WTC11 (cell line): ENCODE results near the gene OTOGL. TPM values are rescaled to one million over a fixed set of nuclear protein-coding genes. Genes with fewer than 3 reads are reported as not detected.

Source experiments
- ATAC-seq: fragments of 200-7000 bp; cut with Tn5 transposase; 2 replicates; pipeline ENCODE4 v1.10.0; 2021; ENCODE audit warnings: mild to moderate bottlenecking, moderate library complexity
- CTCF ChIA-PET: fragments of 300-600 bp; sonication (Branson Sonifier 250); formaldehyde crosslinking; loops from one replicate; lab custom pipeline; 2021; ENCODE audit warnings: antibody characterized with exemption; lab: Charles Lee
- POLR2A ChIA-PET: fragments of 350-600 bp; sonication (Branson Sonifier 250); formaldehyde crosslinking; loops from one replicate; lab custom pipeline; 2021; ENCODE audit warnings: antibody characterized with exemption; lab: Charles Lee
- DNase-seq: peaks from one replicate; pipeline ENCODE4 v3.0.0; 2021; ENCODE audit warnings: low spot score
- H3K27ac Mint-ChIP-seq: 2 replicates; pipeline ENCODE4 v1.8.0; 2021; ENCODE audit warnings: mixed read lengths
- H3K27me3 Mint-ChIP-seq: 2 replicates; pipeline ENCODE4 v1.8.0; 2021; ENCODE audit warnings: low read depth, mild to moderate bottlenecking, moderate library complexity, mixed read lengths
- H3K36me3 Mint-ChIP-seq: 2 replicates; pipeline ENCODE4 v1.8.0; 2021; ENCODE audit warnings: mixed read lengths
- H3K4me1 Mint-ChIP-seq: 2 replicates; pipeline ENCODE4 v1.8.0; 2022; ENCODE audit warnings: mixed read lengths
- H3K4me3 Mint-ChIP-seq: 2 replicates; pipeline ENCODE4 v1.8.0; 2021; ENCODE audit warnings: mild to moderate bottlenecking, moderate library complexity, mixed read lengths
- H3K9me3 Mint-ChIP-seq: 2 replicates; pipeline ENCODE4 v1.8.0; 2021; ENCODE audit warnings: mixed read lengths
- ATF1 ChIP-seq: sonication (generic); formaldehyde crosslinking; IDR thresholded peaks from 2 replicates; pipeline ENCODE4 v1.8.1; 2023; ENCODE audit warnings: mild to moderate bottlenecking, moderate library complexity, missing genetic modification reagents
- ATF3 ChIP-seq: sonication (generic); formaldehyde crosslinking; conservative IDR thresholded peaks from 2 replicates; pipeline ENCODE4 v1.8.1; 2022; ENCODE audit warnings: mild to moderate bottlenecking, missing genetic modification reagents
- CREB1 ChIP-seq: sonication (generic); formaldehyde crosslinking; IDR thresholded peaks from 2 replicates; pipeline ENCODE4 v1.8.0; 2023; ENCODE audit warnings: mild to moderate bottlenecking, missing genetic modification reagents
- CREM ChIP-seq: sonication (generic); formaldehyde crosslinking; IDR thresholded peaks from 2 replicates; pipeline ENCODE4 v1.8.1; 2022; ENCODE audit warnings: mild to moderate bottlenecking, missing genetic modification reagents, moderate library complexity
- CTCF ChIP-seq: fragments of 200-600 bp; IDR thresholded peaks from 2 replicates; pipeline ENCODE4 v1.8.0; 2022; ENCODE audit warnings: antibody characterized with exemption
- ELF4 ChIP-seq: sonication (generic); formaldehyde crosslinking; IDR thresholded peaks from 2 replicates; pipeline ENCODE4 v1.8.1; 2022; ENCODE audit warnings: low read depth, mild to moderate bottlenecking, moderate library complexity, missing genetic modification reagents
- EMX1 ChIP-seq: fragments of 250-450 bp; sonication (Bioruptor Pico); IDR thresholded peaks from 2 replicates; pipeline ENCODE4 v1.8.0; 2021; ENCODE audit warnings: mild to moderate bottlenecking
- ETV6 ChIP-seq: sonication (generic); formaldehyde crosslinking; IDR thresholded peaks from 2 replicates; pipeline ENCODE4 v1.8.1; 2022; ENCODE audit warnings: mild to moderate bottlenecking, missing genetic modification reagents
- FOXJ3 ChIP-seq: sonication (generic); formaldehyde crosslinking; IDR thresholded peaks from 2 replicates; pipeline ENCODE4 v1.9.0; 2021; ENCODE audit warnings: missing genetic modification reagents, mild to moderate bottlenecking, borderline replicate concordance
- FOXP4 ChIP-seq: sonication (generic); formaldehyde crosslinking; IDR thresholded peaks from 2 replicates; pipeline ENCODE4 v1.8.0; 2022; ENCODE audit warnings: mild to moderate bottlenecking, missing genetic modification reagents
- HMGA2 ChIP-seq: fragments of 250-450 bp; sonication (Bioruptor Pico); IDR thresholded peaks from 2 replicates; pipeline ENCODE4 v1.4.0; 2021; ENCODE audit warnings: mild to moderate bottlenecking, moderate library complexity
- JAZF1 ChIP-seq: fragments of 250-450 bp; sonication (Bioruptor Pico); IDR thresholded peaks from 2 replicates; pipeline ENCODE4 v1.9.0; 2021; ENCODE audit warnings: moderate library complexity, mild to moderate bottlenecking, inconsistent platforms
- KAT7 ChIP-seq: sonication (generic); formaldehyde crosslinking; IDR thresholded peaks from 2 replicates; pipeline ENCODE4 v1.8.1; 2023; ENCODE audit warnings: missing genetic modification reagents, mild to moderate bottlenecking, borderline replicate concordance
- MAX ChIP-seq: sonication (generic); formaldehyde crosslinking; IDR thresholded peaks from 2 replicates; pipeline ENCODE4 v1.8.0; 2022; ENCODE audit warnings: mild to moderate bottlenecking, missing genetic modification reagents
- NR1H2 ChIP-seq: sonication (generic); formaldehyde crosslinking; IDR thresholded peaks from 2 replicates; pipeline ENCODE4 v1.9.0; 2021; ENCODE audit warnings: mild to moderate bottlenecking, moderate library complexity, missing genetic modification reagents
- NR2C2 ChIP-seq: sonication (generic); formaldehyde crosslinking; IDR thresholded peaks from 2 replicates; pipeline ENCODE4 v1.8.0; 2022; ENCODE audit warnings: mild to moderate bottlenecking, missing genetic modification reagents
- PRRX2 ChIP-seq: fragments of 250-450 bp; sonication (Bioruptor Pico); IDR thresholded peaks from 2 replicates; pipeline ENCODE4 v1.8.0; 2021; ENCODE audit warnings: mild to moderate bottlenecking
- SP1 ChIP-seq: sonication (generic); formaldehyde crosslinking; conservative IDR thresholded peaks from 2 replicates; pipeline ENCODE4 v1.8.1; 2022; ENCODE audit warnings: missing genetic modification reagents
- STAT6 ChIP-seq: sonication (generic); formaldehyde crosslinking; conservative IDR thresholded peaks from 2 replicates; pipeline ENCODE4 v1.8.1; 2023; ENCODE audit warnings: mild to moderate bottlenecking, low read depth, missing genetic modification reagents, moderate library complexity
- TCF7 ChIP-seq: sonication (generic); formaldehyde crosslinking; IDR thresholded peaks from 2 replicates; pipeline ENCODE4 v1.8.0; 2022; ENCODE audit warnings: mild to moderate bottlenecking, low read depth, missing genetic modification reagents, moderate library complexity
- ZNF121 ChIP-seq: sonication (generic); formaldehyde crosslinking; IDR thresholded peaks from 2 replicates; pipeline ENCODE4 v1.8.0; 2023; ENCODE audit warnings: missing genetic modification reagents
- total RNA-seq: library from RNA; stranded (reverse); gene quantifications from 3 replicates; pipeline ENCODE4 v1.2.3, GENCODE V29; 2021

Gene OTOGL
- total RNA-seq, 1 experiment from 2014 or later, result 0.55 TPM

- TF ChIP-seq ATF3 (no peak), FOXP4 (CRISPR knock-in tag) (no peak), KAT7 (CRISPR knock-in tag) (no peak), CTCF (no peak), PRRX2 (no peak), ETV6 (no peak), CREM (CRISPR knock-in tag) (no peak), EMX1 (CRISPR knock-in tag) (no peak), SP1 (CRISPR knock-in tag) (no peak)
- DNase-seq (peak; percentile 34), ATAC-seq (peak; percentile 74)
- Mint-ChIP-seq H3K27me3 (no peaks in the 10 kb centered on the region), H3K27ac (no peak overlapping the region), H3K9me3 (no peaks in the 10 kb centered on the region), H3K4me3 (no peak overlapping the region), H3K36me3 (no peaks in the 10 kb centered on the region), H3K4me1 (peaks cover 28% of the 10 kb centered on the region)
- POLR2A ChIA-PET, result no interaction called here
- CTCF ChIA-PET, result no interaction called here
These were observed 130.7 kb downstream of the OTOGL start for GRCh38 chr12:80230068-80230467.

GRCh38 chr12:80232837-80233236 lies 133.5 kb downstream of the OTOGL start:
- H3K4me3 Mint-ChIP-seq, result no peak overlapping the region
- no peak for TF ChIP-seq MAX (CRISPR knock-in tag)
- no peak for TF ChIP-seq ELF4 (CRISPR knock-in tag)
- TF ChIP-seq CREB1 (CRISPR knock-in tag), result no peak
- TF ChIP-seq TCF7 (CRISPR knock-in tag), result no peak
- TF ChIP-seq HMGA2 (CRISPR knock-in tag), result no peak
- no peak for TF ChIP-seq NR1H2
- no peak for TF ChIP-seq STAT6 (CRISPR knock-in tag)
- no peak for TF ChIP-seq FOXJ3 (CRISPR knock-in tag)
- no peak for TF ChIP-seq ZNF121
- TF ChIP-seq JAZF1 (CRISPR knock-in tag), result no peak
- TF ChIP-seq NR2C2 (CRISPR knock-in tag), result no peak
- no peak for TF ChIP-seq ATF1 (CRISPR knock-in tag)
- H3K27me3 Mint-ChIP-seq, result no peaks in the 10 kb centered on the region
- CTCF ChIA-PET, result interaction anchor here (1.1 kb wide), 1 partner anchor 38 kb away, joined by 6 read pairs; no protein-coding TSS in a partner anchor
- H3K36me3 Mint-ChIP-seq, result no peaks in the 10 kb centered on the region
- H3K9me3 Mint-ChIP-seq, result no peaks in the 10 kb centered on the region
- H3K4me1 Mint-ChIP-seq, result peaks cover 23% of the 10 kb centered on the region
- DNase-seq (no peak), ATAC-seq (no peak)
- POLR2A ChIA-PET, result interaction anchor here (0.7 kb wide), 1 partner anchor 50 kb away, joined by 3 read pairs; no protein-coding TSS in a partner anchor
- no peak overlapping the region for H3K27ac Mint-ChIP-seq
